K562 (cell line): ENCODE measurements around the gene ZNF598. TPM values are rescaled to one million over a fixed set of nuclear protein-coding genes. Genes with fewer than 3 reads are reported as not detected.

Experiments used
- HMBOX1 ChIP-seq: sonication (generic); IDR thresholded peaks from 2 replicates; pipeline ENCODE4 v1.6.1; 2016
- RERE ChIP-seq: sonication (generic); formaldehyde crosslinking; IDR thresholded peaks from 2 replicates; pipeline ENCODE4 v1.8.0; 2023; ENCODE audit warnings: missing genetic modification reagents, mild to moderate bottlenecking, borderline replicate concordance
- SP1 ChIP-seq: sonication (generic); formaldehyde crosslinking; IDR thresholded peaks from 2 replicates; pipeline ENCODE4 v1.8.1; 2022; ENCODE audit warnings: mild to moderate bottlenecking, missing genetic modification reagents
- ZBTB1 ChIP-seq: sonication (generic); formaldehyde crosslinking; IDR thresholded peaks from 2 replicates; pipeline ENCODE4 v1.8.1; 2023; ENCODE audit warnings: missing genetic modification reagents, low read depth, mild to moderate bottlenecking, borderline replicate concordance
- ZC3H4 ChIP-seq: sonication (generic); formaldehyde crosslinking; IDR thresholded peaks from 2 replicates; pipeline ENCODE4 v1.9.0; 2021; ENCODE audit warnings: missing genetic modification reagents, borderline replicate concordance
- ZHX1 ChIP-seq: fragments of 150-350 bp; conservative IDR thresholded peaks from 2 replicates; pipeline ENCODE4 v1.6.1; 2014; ENCODE audit warnings: low read length
- polyA plus RNA-seq, 8 experiments: library from polyadenylated mRNA; depleted of rRNA in 4 of 8; stranded (reverse) in 5 of 8; unstranded in 3 of 8; fragments of >200 nt; fragmentation: Nextera tagmentation in 2 of 8; fragmentation: Illumina TruSeq in 1 of 8; extraction: Ambion mirVana in 2 of 8; extraction: Trizol in 1 of 8; gene quantifications; 2 replicates each; pipeline versions ENCODE4 v1.2.1 to v1.2.3, GENCODE V29; 2011 to 2014; ENCODE audit warnings: inconsistent platforms in 1 of 8, missing spikeins in 1 of 8
- total RNA-seq, 7 experiments: library from RNA; depleted of rRNA in 6 of 7; stranded (reverse); fragments of >200 nt in 6 of 7; fragmentation: Illumina TruSeq in 2 of 7; extraction: Trizol in 2 of 7; gene quantifications; 2 replicates each; pipeline versions ENCODE4 v1.2.1 to v1.2.3, GENCODE V29; 2011 to 2021; ENCODE audit warnings: low replicate concordance in 1 of 7

The ZNF598 gene
- total and polyA plus RNA-seq, 9 of the 15 experiments (the other 6 are each of a cell fraction or from before 2014, with no cell fraction given), result 0.11 to 115 (median 29.6) TPM

GRCh38 chr16:1965396-1966001, 44.1 kb downstream of the ZNF598 start (continued):
- TF ChIP-seq RERE (CRISPR knock-in tag) (peak; percentile 5; the same call in 1 of the 2 replicates), SP1 (peak; percentile 43; the same call in 1 of the 2 replicates), HMBOX1 (no peak), ZBTB1 (0 out of 2 replicates have a peak, but pooled peaks have one; percentile 14), ZHX1 (no peak), ZC3H4 (0 out of 2 replicates have a peak, but pooled peaks have one; percentile 71)
